SIG-M5 treated with dmso at 0.1 percent for 504 hours (cell line): ENCODE data around the gene WFDC12.
"Not testable (repeated sequence)": the region's sequence is repeated elsewhere in the genome, so short reads cannot be mapped to it uniquely, and the experiment has no call there.

Source experiments
- DNase-seq: peaks from one replicate; lab custom pipeline; 2025; ENCODE audit not compliant: unreplicated experiment; lab: John Stamatoyannopoulos, UW

Gene WFDC12, protein sequence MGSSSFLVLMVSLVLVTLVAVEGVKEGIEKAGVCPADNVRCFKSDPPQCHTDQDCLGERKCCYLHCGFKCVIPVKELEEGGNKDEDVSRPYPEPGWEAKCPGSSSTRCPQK

DNA sequence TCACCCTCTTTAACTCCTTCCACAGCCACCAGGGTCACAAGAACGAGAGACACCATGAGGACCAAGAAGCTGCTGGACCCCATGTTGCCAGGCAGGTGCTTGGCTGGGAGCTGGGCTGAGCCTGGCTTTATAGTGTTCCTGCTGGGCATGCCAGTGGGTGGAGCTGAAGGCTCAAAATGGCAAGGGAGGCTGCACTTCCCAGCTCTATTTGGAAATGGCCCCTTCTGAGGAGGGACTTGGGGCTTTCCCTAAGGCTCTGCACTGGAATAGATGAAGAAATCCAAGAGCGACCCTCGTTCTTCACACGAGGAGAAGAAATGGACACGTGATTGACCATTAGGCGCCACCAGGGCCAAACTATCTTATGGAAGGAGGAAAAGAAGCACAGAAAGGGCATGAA, at the start of gene WFDC12:
WFDC12 (minus strand) TSS at position 101 of the 400 bp plus-strand sequence; CDS start at position 83, 18 bp downstream.
- DNase-seq, result no peak

DNA sequence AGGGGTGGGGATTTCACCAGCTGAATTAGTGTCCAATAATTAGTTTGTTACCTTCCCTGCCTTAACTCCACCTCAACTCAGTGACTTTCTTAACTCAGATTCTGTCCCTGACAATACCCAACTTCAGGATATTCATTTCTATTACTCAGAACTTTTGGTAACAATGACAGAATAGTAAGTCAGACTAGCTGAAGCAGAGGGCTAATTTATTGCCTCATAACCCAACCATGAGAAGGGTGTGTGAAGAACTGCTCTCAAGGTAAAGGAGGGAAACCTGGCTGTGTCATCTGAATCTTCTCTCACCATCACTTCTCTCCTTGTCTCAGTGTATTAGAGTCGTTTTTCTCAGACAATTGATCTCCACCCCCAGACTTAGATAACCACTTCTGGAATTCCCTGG, 49.3 kb upstream of the WFDC12 start:
- DNase-seq, result no peak

DNA sequence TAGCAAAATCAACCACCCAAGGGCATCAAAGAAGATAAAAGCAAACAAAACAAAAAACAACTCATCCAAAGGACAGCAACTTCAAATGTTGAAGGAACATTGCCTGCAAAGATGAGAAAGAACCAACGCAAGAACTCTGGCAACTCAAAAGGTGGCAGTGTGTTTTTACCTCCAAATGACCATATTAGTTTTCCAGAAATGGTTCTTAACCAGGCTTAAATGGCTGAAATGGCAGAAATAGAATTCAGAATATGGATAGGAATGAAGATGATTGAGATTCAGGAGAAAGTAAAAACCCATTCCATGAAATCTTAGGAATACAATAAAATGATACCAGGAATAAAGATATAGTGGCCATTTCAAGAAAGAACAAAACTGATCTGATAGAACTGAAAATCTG, 40.6 kb upstream of the WFDC12 start:
- no peak for DNase-seq

DNA sequence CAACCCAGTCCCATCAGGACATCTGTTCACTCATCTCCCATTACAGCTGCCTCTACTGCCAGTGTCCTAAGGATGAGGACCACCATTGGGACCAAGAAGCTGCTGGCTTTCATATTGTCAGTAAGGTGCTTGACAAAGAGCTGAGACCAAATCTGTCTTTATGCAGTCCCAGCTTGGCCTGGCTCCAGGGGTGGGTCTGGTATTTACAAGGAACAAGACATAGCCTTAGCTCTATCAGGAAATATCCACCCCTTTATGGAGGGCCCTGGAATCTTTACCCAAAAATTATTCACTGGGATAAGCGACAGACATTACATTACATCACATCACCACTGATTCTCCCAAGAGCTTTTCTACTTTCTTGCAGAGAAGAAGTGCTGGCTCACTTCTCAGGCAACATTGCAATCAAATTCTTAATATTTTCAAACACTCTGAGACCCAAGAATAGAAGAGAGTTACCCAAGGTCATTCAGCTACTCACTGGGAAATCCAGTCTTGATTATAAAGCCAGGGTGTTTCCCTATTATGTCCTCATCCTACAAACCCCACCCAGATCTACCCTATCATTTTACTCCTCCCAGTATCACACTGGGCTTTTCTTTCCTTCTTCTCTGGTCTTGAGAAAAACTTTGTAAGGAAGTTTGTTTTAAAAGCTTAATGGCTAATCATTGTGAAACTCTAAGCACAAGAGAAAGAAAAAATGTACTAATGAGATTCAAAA, 39.0 kb upstream of the WFDC12 start:
- DNase-seq, result no peak

DNA sequence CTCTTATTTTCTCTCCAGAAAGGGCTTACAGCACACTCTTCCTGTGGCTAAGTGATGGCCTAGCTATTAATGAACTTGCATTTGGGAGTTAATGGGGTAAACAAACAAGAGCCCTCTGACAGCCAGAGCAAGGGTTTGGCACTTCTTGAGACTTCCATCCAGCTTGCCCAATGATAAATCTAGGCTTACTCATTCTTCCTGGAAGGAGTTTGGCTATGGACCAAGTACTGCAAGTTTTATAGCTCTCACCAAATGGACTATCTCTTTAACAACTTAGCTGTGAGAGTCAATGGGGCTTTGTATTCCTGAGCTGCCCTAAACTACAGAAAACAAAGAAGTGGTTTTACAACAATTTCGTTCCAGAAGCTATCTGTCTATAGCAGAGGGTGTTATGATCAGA, 33.7 kb upstream of the WFDC12 start:
- DNase-seq, result no peak

DNA sequence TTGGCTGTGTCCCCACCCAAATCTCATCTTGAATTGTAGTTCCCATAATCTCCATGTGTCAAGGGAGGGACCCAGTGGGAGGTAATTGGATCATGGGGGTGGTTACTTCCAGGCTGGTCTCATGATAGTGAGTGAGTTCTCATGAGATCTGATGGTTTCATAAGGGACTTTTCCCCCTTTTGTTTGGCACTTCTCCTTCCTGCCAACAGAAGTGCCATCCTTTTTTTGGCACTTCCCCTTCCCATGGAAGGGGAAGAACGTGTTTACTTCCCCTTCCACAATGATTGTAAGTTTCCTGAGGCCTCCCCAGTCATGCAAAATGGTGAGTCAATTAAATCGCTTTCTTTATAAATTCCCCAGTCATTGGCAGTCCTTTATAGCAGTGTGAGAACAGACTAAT, 32.4 kb upstream of the WFDC12 start:
- DNase-seq, result no peak

DNA sequence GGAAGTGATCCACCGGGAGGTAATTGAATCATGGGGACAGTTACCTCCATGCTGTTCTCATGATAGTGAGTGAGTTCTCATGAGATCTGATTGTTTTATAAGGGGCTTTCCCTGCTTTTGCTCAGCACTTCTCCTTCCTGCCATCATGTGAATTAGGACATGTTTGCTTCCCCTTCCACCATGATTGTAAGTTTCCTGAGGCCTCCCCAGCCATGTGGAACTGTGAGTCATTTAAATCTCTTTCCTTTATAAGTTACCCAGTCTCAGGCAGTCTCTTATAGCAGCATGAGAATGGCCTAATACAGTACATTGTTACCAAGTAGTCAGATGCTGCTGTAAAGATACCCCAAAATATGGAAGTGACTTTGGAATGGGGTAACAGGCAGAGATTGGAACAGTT, 30.5 kb upstream of the WFDC12 start:
- not testable (repeated sequence) for DNase-seq

DNA sequence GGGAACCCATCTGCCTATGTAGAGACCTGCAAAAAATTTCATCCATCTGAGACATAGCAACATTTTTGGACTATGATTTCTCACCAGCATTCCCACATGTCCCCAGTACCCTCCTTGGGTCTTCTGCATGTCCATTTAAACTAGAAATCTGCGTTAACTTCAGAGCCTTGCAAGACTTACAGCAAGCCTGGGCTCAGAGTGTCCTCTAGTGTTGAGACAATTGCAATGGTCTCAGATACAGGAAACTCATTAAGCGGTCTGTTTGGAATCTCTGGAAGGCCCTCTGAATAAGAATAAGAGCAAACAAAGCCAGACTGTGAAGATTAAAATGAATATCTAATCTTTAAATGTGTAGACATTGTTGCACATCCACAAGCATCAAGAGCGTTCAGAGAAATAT, 29.9 kb upstream of the WFDC12 start:
- DNase-seq, result no peak

DNA sequence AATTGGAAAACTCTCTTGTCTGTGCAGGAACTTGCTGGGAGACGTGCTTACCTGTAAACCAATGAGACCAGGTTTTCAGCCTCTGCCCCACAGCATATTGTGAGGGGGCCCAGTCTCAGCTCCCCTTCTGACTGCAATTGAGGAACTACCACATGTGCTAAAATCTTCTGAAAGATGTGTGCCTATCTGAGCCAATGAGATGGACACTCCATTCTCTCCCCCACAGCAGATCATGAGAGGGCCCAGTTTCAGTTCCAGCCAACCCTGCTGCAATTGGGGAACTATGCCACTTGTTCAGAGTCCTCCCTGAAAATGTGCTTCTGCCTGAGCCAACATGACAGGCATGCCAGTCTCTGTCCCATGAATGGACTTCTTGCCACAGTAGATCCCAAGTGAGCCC, 29.5 kb upstream of the WFDC12 start:
- peak; percentile 92 for DNase-seq

DNA sequence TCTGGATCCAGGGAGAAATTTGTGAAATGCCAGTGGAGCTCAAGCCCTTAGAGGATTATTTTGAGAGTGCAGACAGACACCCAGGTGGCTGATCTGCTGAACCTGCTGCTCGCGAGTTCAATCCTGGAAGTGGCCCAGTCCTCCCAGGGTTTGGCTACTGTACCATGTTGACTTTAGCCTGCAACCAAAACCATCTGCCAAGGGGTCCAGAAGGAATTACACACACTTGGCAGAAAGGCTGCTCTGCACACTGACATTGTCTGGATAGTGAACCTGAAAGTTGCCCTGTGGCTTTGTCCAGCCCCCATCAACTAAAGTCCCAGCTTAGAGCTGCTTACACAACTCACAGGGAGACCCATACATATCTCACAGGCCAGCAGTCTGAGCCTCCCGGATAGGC, 28.9 kb upstream of the WFDC12 start:
- no peak for DNase-seq

DNA sequence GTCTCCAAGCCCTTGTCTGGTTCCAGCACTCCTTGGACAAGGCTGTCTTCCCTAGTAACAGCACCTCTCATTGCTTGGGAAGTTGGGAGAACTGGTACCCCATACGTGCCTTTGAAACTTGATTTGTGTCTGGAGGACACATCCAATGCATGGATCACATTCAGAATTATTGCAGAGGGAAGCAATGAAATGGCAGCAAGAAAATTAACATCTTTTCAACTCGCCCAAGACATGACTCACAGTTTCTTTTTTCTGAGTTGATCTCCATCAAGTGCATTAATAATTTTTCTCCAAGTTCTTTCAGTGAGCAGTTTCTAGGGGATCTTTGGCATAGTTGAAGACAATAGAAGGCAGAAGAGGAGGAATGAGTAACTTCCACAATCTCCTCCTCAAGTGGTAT, 28.1 kb upstream of the WFDC12 start:
- DNase-seq, result no peak

DNA sequence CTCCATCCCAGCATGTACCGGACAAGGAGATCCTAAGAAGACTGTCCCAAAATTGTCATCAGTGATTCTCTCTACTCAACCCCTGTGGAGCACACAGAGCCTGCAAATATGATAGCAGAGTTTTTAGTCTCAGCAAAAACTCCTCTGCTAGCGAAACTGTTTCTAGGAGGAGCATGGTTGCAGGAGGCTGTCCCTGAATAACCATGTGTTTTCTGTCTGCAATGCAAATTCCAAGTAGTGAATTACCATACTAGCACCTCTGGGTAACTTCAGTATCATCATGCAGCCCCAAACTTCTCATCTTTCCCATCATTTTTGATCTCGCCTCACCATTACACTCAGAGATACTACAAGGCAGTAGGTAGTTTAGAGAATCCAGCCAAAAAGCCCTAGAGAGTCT, 24.8 kb upstream of the WFDC12 start:
- no peak for DNase-seq

DNA sequence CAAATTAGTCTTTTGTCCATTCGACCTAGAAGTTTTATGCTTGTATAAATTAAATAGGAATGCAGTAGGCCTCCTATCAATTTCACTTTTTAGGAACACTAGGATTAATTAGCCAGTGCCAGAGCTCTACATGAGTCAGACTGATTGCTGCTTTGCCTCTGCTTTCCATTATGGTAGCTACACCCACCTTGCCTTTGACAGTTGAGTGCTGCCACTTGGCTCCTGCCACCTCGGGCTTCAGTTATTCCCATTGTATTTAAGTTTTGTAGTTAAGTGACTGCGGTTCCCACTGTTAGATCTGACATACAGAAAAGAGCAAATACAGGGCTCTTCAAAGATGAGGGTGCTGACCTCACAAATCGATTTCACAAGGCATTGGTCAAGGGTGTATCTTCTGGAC, 16.6 kb upstream of the WFDC12 start:
- no peak for DNase-seq

DNA sequence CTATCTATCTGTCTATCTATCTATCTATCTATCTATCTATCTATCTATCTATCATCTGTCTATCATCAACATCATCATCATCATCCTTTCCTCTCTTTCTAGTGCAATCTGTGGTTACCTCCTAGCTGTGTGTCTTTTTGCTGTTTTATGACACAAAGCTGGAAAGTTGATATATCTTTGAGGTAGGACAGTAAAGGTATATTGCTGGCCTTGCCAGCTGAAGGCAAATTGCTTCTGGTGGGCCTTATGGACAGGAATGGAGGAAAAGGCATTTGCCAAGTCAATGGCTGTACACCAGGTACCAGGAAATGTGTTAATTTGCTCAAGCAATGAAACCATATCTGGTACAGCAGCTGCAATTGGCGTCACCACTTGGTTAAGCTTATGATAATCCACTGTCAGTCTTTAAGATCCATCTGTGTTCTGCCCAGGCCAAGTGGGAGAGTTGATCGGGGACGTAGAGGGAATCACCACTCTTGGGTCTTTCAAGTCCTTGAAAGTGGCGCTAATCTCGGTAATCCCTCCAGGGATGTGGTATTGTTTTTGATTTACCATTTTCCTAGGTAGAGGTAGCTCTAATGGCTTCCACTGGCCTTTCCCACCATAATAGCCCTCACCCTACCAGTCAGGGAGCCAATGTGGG, 15.6 kb upstream of the WFDC12 start:
- not testable (repeated sequence) for DNase-seq

DNA sequence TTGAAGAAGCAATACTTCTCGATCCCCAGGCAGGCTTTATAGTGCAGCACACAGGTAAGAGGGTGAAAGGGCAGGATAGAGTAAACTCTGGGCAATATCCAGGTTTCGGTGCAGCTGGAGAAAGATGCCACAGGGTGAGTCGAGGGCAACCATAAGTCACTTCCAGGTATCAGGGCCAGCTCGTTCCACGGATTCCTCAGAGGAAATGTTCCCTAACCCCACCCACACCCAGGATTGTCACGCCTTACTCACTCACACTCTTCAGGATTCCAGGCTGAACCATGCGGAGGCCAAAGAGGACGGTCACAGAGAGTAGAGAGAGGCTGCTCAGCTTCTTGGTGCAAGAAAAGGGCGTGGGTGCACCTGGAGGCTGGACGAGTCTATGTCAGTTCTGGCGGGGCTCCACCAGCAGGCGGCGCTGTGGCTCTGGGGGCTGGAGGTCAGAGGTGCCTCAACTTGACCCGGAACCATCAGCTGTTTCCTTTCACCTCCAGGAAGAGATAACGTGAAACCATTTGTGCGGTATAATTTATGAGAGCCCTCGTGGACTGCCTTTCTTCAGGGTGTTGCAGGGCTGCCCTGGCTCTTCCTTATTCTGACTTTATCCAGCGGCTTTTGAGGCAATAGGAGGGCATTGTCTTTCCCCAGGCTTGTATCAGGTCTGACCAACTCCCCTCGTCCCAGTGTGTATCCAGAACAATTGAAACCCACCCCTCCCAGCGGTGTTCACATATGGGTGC, 14.5 kb upstream of the WFDC12 start:
- peak; percentile 32 for DNase-seq

DNA sequence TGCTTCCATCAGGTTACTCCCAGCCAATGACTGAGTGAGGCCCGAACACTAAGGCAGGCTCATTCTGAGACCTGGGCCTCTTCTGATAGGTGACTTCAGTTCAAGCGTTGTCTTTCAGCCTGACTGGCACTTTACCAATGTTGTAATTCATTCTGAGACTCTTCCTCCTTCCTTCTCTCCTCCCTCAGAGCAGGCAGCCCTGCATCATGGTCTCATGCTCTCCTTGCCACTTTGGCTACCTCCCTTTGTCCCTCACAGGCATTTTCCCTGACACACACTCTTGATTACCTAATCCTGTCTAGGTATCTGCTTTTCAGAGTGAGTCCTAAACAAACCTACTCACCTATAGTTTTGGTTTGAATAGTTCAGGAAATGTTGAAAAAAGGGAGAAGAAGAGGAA, 12.6 kb upstream of the WFDC12 start:
- DNase-seq, result no peak

DNA sequence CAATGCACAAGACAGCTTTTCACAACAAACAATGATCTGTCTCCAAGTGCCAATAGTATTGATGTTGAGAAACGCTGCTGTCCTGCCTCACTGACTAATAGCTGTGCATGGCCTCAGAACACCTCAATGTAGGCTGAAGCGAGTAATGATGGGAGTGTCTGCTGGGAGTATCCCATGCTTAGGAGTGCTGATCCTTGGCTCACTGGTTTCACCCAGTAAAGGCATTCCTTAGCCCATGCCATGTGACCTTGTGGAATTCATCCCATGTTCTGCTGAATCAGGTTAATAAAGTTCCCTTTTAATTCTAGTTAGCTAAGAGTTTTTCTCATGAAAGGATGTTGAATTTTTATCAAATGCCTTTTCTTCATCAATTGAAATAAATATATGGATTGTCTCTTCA, 3.8 kb upstream of the WFDC12 start:
- no peak for DNase-seq

DNA sequence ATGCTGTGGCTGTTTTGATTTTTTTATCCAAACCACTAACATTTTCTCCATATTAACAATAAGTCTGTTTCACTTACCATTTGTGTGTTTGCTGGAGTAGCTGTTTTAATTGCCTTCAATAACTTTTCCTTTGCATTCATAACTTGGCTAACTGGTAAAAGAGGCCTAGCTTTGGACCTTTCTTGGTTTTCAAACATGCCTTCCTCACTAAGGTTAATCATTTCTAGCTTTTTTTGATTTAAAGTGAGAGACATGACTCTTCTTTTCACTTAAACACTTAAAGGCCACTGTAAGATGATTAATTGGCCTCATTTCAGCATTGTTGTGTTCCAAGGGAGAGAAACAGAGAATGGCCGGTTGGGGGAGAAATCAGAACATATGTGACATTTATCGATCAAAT, 2.9 kb downstream of the WFDC12 start:
- no peak for DNase-seq

DNA sequence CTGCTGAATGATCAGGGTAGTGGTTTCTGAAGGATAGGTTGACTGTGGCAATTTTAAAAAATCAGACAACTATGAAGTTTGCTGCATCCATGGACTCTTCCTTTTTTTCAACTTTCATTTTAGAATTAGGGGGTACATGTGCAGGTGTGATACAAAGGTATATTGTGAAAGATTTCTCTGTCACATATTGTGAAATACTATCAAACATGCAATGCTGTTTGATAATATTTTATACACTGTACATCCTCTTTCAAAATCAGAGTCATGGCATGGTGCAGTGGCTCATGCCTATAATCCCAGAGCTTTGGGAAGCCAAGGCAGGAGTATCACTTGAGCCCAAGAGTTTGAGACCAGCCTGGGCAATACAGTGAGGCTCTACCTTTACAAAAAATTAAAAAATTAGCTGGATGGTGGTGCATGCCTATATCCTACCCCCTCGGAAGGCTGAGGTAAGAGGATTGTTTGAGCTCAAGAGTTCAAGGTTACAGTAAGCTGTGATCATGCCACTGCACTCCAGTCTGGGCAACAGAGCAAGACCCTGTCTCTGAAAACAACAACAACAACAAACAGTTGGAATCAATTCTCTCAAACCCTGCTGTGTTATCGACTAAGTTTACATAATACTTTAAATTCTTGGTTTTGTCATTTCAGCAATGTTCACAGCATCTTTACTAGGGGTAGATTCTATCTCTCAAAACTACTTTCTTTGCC, 4.6 kb downstream of the WFDC12 start:
- DNase-seq, result no peak

DNA sequence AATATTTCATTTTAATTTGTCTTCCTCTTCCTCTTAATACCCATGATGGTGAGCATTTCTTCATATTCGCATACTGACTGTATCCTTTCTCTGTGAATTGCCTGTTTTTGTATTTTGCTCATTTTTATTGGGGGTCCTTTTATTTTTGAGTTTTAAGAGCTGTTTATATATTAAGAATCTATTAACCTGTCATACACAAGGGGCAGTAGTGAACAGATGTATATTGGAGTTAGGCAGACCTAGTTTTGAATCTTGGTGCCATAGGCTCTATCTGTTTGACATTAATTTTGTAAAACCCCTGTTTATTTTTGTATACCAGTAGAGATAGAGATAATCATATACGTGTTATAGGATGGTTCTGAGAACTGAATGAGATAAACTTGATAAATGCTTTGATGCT, 6.2 kb downstream of the WFDC12 start:
- DNase-seq, result no peak

DNA sequence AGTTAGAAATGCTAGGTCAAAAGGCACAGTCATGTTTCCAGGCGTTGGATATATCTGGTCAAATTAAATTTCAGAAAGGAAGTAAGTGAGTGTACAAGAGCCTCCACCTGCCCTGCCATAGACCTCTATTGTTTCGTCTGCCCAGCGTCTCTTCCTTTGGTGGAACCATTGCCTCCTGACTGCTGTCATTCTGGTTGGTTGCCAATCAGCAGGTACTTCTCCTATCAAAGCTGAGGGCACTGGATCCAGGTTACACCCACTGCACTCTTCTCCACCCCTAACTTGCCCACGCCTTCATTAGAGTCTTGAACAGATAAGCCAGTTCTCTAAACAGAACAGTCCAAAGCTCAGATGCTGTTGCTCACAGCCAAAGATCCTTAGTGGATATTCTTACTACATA, 6.7 kb downstream of the WFDC12 start:
- no peak for DNase-seq
